HepG2 (cell line): ENCODE measurements around the gene RABGGTA. TPM values are rescaled to one million over a fixed set of nuclear protein-coding genes. Genes with fewer than 3 reads are reported as not detected.

Experiments used
- AGO2 ChIP-seq: fragments of 200-400 bp; formaldehyde crosslinking; optimal IDR thresholded peaks from 2 replicates; pipeline ENCODE3; 2017; ENCODE audit warnings: mild to moderate bottlenecking, low read depth, low read length, moderate library complexity
- FOSL2 ChIP-seq: sonication (generic); formaldehyde crosslinking; IDR thresholded peaks from 2 replicates; pipeline ENCODE4 v1.4.0; 2020; ENCODE audit warnings: missing genetic modification reagents
- GATAD1 ChIP-seq: IDR thresholded peaks from 2 replicates; pipeline ENCODE4 v1.6.1; 2016; ENCODE audit warnings: missing genetic modification reagents, missing compliant biosample characterization
- GATAD2A ChIP-seq: IDR thresholded peaks from 2 replicates; pipeline ENCODE4 v1.6.1; 2016
- KLF16 ChIP-seq, 2 experiments: sonication (generic) in 1 of 2; formaldehyde crosslinking in 1 of 2; IDR thresholded peaks; 2 replicates each; pipeline versions ENCODE4 v1.6.1 to v1.8.0; 2016 to 2023; ENCODE audit warnings: missing genetic modification reagents in 2 of 2, missing compliant biosample characterization in 1 of 2
- MIER2 ChIP-seq: IDR thresholded peaks from 2 replicates; pipeline ENCODE4 v1.6.1; 2016; ENCODE audit warnings: missing biosample characterization, missing genetic modification reagents
- MZF1 ChIP-seq: sonication (generic); formaldehyde crosslinking; IDR thresholded peaks from 2 replicates; pipeline ENCODE4 v1.8.1; 2023; ENCODE audit warnings: mild to moderate bottlenecking, missing genetic modification reagents, borderline replicate concordance
- NFE2 ChIP-seq: sonication (generic); formaldehyde crosslinking; IDR thresholded peaks from 2 replicates; pipeline ENCODE4 v1.4.0; 2020; ENCODE audit warnings: missing genetic modification reagents
- NRL ChIP-seq: sonication (generic); formaldehyde crosslinking; IDR thresholded peaks from 2 replicates; pipeline ENCODE4 v1.5.0; 2020; ENCODE audit warnings: missing genetic modification reagents, mild to moderate bottlenecking, moderate library complexity, borderline replicate concordance
- SOX13 ChIP-seq, 3 experiments: fragments of 450-650 bp in 1 of 3; sonication (generic) in 1 of 3; formaldehyde crosslinking in 1 of 3; IDR thresholded peaks in 2 of 3; conservative IDR thresholded peaks in 1 of 3; 2 replicates each; pipeline versions ENCODE4 v1.5.0 to v1.6.1; 2016 to 2020; ENCODE audit warnings: antibody characterized with exemption in 1 of 3, mild to moderate bottlenecking in 1 of 3, missing compliant biosample characterization in 1 of 3, missing genetic modification reagents in 1 of 3, moderate library complexity in 1 of 3
- SP5 ChIP-seq: IDR thresholded peaks from 2 replicates; pipeline ENCODE4 v1.6.1; 2016; ENCODE audit warnings: low read depth, borderline replicate concordance
- STAG1 ChIP-seq: sonication (generic); formaldehyde crosslinking; IDR thresholded peaks from 2 replicates; pipeline ENCODE4 v1.4.0; 2020; ENCODE audit warnings: missing genetic modification reagents
- THRA ChIP-seq: sonication (generic); formaldehyde crosslinking; IDR thresholded peaks from 2 replicates; pipeline ENCODE4 v1.4.0; 2020; ENCODE audit warnings: missing genetic modification reagents, borderline replicate concordance
- ZBTB1 ChIP-seq: sonication (generic); formaldehyde crosslinking; IDR thresholded peaks from 2 replicates; pipeline ENCODE4 v1.4.0; 2020; ENCODE audit warnings: missing genetic modification reagents, borderline replicate concordance
- ZNF230 ChIP-seq: sonication (generic); formaldehyde crosslinking; IDR thresholded peaks from 2 replicates; pipeline ENCODE4 v1.4.0; 2020; ENCODE audit warnings: mild to moderate bottlenecking, missing genetic modification reagents
- ZNF274 ChIP-seq: sonication (generic); formaldehyde crosslinking; IDR thresholded peaks from 2 replicates; pipeline ENCODE4 v1.5.1; 2020; ENCODE audit warnings: mild to moderate bottlenecking, missing genetic modification reagents
- ZNF362 ChIP-seq: sonication (generic); formaldehyde crosslinking; IDR thresholded peaks from 2 replicates; pipeline ENCODE4 v1.4.0; 2020; ENCODE audit warnings: missing genetic modification reagents, mild to moderate bottlenecking, borderline replicate concordance
- ZNF570 ChIP-seq: sonication (generic); formaldehyde crosslinking; IDR thresholded peaks from 2 replicates; pipeline ENCODE4 v1.4.0; 2020; ENCODE audit warnings: mild to moderate bottlenecking, missing genetic modification reagents, borderline replicate concordance
- ZNF607 ChIP-seq: sonication (generic); formaldehyde crosslinking; IDR thresholded peaks from 2 replicates; pipeline ENCODE4 v1.5.1; 2020; ENCODE audit warnings: missing genetic modification reagents, mild to moderate bottlenecking, borderline replicate concordance
- ZNF839 ChIP-seq: sonication (generic); formaldehyde crosslinking; IDR thresholded peaks from 2 replicates; pipeline ENCODE4 v1.4.0; 2020; ENCODE audit warnings: missing genetic modification reagents, mild to moderate bottlenecking, borderline replicate concordance
- ZZZ3 ChIP-seq: sonication (generic); formaldehyde crosslinking; IDR thresholded peaks from 2 replicates; pipeline ENCODE4 v1.4.0; 2020; ENCODE audit warnings: missing genetic modification reagents, mild to moderate bottlenecking, borderline replicate concordance
- polyA plus RNA-seq, 8 experiments: library from polyadenylated mRNA; depleted of rRNA in 3 of 8; stranded (reverse) in 7 of 8; unstranded in 1 of 8; fragments of >200 nt; fragmentation: Illumina TruSeq in 4 of 8; extraction: Trizol in 4 of 8; gene quantifications; 2 replicates each; pipeline versions ENCODE4 v1.2.1 to v1.2.3, GENCODE V29; 2011 to 2016; ENCODE audit warnings: low read depth in 4 of 8, missing spikeins in 1 of 8, mixed read lengths in 1 of 8; ENCODE audit not compliant: insufficient read depth in 1 of 8
- total RNA-seq, 5 experiments: library from RNA; depleted of rRNA; stranded (reverse); fragments of >200 nt; fragmentation: Illumina TruSeq; extraction: Trizol; gene quantifications; 2 replicates each; pipeline ENCODE4 v1.2.3, GENCODE V29; 2016; ENCODE audit warnings: low read depth in 1 of 5
- TF ChIP-seq, protein P1 (sequence below): sonication (generic); formaldehyde crosslinking; IDR thresholded peaks from 2 replicates; pipeline ENCODE4 v1.4.0; 2020; ENCODE audit warnings: missing genetic modification reagents, borderline replicate concordance

The RABGGTA gene
- total and polyA plus RNA-seq, 2 of the 13 experiments (the other 11 are each of a cell fraction or from before 2014, with no cell fraction given): 57.9 to 90.8 TPM

DNA sequence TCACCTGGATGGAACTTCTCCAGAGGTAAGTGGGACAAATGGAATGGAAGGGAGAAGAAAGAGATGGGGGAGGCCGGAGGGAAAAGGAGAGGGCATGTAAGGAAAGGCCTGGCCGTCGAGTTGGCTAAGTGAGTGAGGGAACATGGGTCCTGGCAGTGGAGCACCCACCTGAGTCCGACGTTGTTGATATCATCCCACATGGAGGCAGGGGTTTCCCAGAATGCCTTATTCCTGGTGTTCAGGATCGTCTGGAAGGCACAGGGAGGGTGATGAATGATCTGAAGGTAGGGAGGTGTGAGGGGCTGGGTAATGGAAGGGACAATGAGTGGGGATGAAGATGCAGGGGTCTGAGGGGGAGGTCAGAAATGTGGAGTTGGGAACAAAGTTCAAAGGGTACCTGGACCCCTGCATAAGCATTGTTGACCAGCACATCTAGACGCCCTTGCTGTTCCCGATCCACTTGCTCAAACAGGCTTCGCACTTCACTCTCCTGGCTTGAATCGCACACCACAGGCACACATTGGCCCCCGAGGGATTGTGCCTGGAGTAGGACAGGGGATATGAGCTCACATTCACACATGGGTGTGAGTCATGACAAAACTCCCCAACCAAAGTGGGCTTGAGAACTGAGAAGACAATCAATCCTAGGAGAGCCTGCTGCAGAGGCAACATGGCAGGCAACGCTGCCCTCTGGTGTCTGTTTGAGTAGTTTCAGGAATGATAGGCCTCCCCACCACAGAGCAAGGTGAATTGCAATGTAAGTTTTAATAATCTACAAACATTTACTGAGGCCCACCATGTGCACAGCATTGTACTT lies 25.2 kb upstream of the RABGGTA start (continued):
- TF ChIP-seq ZZZ3 (CRISPR knock-in tag): 0 out of 2 replicates have a peak, but pooled peaks have one; percentile 14
- peak; percentile 98 for TF ChIP-seq MZF1
- no peak for TF ChIP-seq GATAD2A
- TF ChIP-seq STAG1 (CRISPR knock-in tag): peak; percentile 98
- TF ChIP-seq SOX13 (IDR thresholded peaks at IDR 0.05): no peak
- peak in 1 of 2 experiments; percentile 43; a peak in 1 of 4 replicates for TF ChIP-seq SOX13 (CRISPR knock-in tag; conservative IDR thresholded peaks at IDR 0.05 in 1 of 2, IDR thresholded peaks at IDR 0.05 in 1 of 2)
- TF ChIP-seq, protein P1, sequence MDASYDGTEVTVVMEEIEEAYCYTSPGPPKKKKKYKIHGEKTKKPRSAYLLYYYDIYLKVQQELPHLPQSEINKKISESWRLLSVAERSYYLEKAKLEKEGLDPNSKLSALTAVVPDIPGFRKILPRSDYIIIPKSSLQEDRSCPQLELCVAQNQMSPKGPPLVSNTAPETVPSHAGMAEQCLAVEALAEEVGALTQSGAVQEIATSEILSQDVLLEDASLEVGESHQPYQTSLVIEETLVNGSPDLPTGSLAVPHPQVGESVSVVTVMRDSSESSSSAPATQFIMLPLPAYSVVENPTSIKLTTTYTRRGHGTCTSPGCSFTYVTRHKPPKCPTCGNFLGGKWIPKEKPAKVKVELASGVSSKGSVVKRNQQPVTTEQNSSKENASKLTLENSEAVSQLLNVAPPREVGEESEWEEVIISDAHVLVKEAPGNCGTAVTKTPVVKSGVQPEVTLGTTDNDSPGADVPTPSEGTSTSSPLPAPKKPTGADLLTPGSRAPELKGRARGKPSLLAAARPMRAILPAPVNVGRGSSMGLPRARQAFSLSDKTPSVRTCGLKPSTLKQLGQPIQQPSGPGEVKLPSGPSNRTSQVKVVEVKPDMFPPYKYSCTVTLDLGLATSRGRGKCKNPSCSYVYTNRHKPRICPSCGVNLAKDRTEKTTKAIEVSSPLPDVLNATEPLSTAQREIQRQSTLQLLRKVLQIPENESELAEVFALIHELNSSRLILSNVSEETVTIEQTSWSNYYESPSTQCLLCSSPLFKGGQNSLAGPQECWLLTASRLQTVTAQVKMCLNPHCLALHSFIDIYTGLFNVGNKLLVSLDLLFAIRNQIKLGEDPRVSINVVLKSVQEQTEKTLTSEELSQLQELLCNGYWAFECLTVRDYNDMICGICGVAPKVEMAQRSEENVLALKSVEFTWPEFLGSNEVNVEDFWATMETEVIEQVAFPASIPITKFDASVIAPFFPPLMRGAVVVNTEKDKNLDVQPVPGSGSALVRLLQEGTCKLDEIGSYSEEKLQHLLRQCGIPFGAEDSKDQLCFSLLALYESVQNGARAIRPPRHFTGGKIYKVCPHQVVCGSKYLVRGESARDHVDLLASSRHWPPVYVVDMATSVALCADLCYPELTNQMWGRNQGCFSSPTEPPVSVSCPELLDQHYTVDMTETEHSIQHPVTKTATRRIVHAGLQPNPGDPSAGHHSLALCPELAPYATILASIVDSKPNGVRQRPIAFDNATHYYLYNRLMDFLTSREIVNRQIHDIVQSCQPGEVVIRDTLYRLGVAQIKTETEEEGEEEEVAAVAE: peak; percentile 63; the same call in 1 of the 2 replicates
- TF ChIP-seq MIER2: peak; percentile 85
- peak; percentile 71; the same call in 1 of the 2 replicates for TF ChIP-seq GATAD1 (CRISPR knock-in tag)
- TF ChIP-seq FOSL2: peak; percentile 77
- peak; percentile 46; the same call in 1 of the 2 replicates for TF ChIP-seq ZNF230
- peak; percentile 31 for TF ChIP-seq AGO2
- TF ChIP-seq ZNF362 (CRISPR knock-in tag): peak; percentile 10; the same call in 1 of the 2 replicates
- 0 out of 2 replicates have a peak, but pooled peaks have one; percentile 67 for TF ChIP-seq ZNF274 (CRISPR knock-in tag)
- TF ChIP-seq ZNF839 (CRISPR knock-in tag): peak; percentile 33; the same call in 1 of the 2 replicates
- TF ChIP-seq SP5 (CRISPR knock-in tag): 0 out of 2 replicates have a peak, but pooled peaks have one; percentile 9
- TF ChIP-seq THRA: peak; percentile 80
- no peak for TF ChIP-seq ZNF570 (CRISPR knock-in tag)
- peak; percentile 79 for TF ChIP-seq NRL (CRISPR knock-in tag)
- TF ChIP-seq KLF16 (CRISPR knock-in tag; IDR thresholded peaks at IDR 0.05): no peak
- no peak for TF ChIP-seq NFE2 (CRISPR knock-in tag)
- TF ChIP-seq ZBTB1 (CRISPR knock-in tag): 0 out of 2 replicates have a peak, but pooled peaks have one; percentile 22
- TF ChIP-seq ZNF607 (CRISPR knock-in tag): peak; percentile 41; the same call in 1 of the 2 replicates
